Measurements from ENCODE around the gene NDST1.

DNA sequence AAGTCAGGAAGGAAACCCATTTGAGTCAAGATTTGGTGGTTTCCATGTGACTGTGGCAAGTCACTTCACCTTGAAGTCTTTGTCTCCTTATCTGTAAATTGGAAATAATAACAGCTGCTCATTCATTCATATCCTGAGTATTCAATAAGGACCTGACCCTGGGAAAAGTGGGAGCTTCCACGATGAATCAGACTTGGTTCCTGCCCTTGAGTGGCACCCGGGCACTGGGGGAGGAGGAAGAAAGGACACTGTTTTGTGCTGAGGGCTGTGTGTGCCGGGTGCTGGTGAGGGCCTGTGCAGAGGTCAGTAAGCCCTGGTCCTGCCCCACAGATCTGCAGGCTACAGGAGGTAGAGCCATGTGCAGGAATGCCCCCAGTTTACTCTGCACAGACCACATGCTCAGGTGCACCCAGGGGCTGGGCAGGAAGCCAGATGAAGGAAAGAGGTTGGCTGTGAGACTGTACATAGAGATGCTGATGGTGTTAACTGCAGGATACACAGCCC is 6.8 kb downstream of the NDST1 start:
- no peak for TF ChIP-seq CTCF (IDR thresholded peaks at IDR 0.05; ENCODE audit: low read length)
- TF ChIP-seq EZH2 (IDR thresholded peaks at IDR 0.05; ENCODE audit: borderline replicate concordance, low read length): no peak
